ENCODE results near the gene ENC1. TPM values are rescaled to one million over a fixed set of nuclear protein-coding genes. Genes with fewer than 3 reads are reported as not detected.
A peak's percentile ranks its signal among the peaks of the same experiment; 100 is the strongest.

ENC1 gene
- total and polyA plus RNA-seq, 2 of the 8 experiments (the other 6 are each of a cell fraction or from before 2014, with no cell fraction given), result 5.5 to 13.2 TPM

GRCh38 chr5:74587300-74587699, 53.2 kb downstream of the ENC1 start:
- no peak for TF ChIP-seq EGR1 (IDR thresholded peaks at IDR 0.05; ENCODE audit: borderline replicate concordance, low read depth, low read length)
- Histone ChIP-seq H3K4me3 (ENCODE audit: extremely low read depth in 1 of 4, insufficient read depth in 2 of 4, low read depth in 3 of 4, low read length in 4 of 4) (no peak overlapping the region), H2BK120ac (replicated peaks; ENCODE audit: low read depth, low read length) (no peak overlapping the region), H3K4me2 (ENCODE audit: insufficient read depth in 1 of 2, low read depth in 2 of 2, low read length in 2 of 2) (no peak overlapping the region), H4K8ac (ENCODE audit: extremely low read depth, insufficient read depth, low read length) (peak overlapping the region; percentile 66; the same call in 1 of the 2 replicates), H3K23me2 (ENCODE audit: low read depth, low read length) (no peaks in the 10 kb centered on the region), H3K79me1 (ENCODE audit: low read depth, low read length) (no peaks in the 10 kb centered on the region), H4K91ac (replicated peaks; ENCODE audit: insufficient read length, low read length) (no peak overlapping the region), H3K27me3 (replicated peaks in 1 of 4; ENCODE audit: control insufficient read depth in 3 of 4, extremely low read depth in 1 of 4, insufficient read depth in 3 of 4, low read length in 3 of 4) (no peaks in the 10 kb centered on the region), H2BK20ac (ENCODE audit: low read length) (no peak overlapping the region), H2BK12ac (ENCODE audit: low read depth, low read length) (no peak overlapping the region), H2AFZ (ENCODE audit: low read length) (0 out of 2 replicates have a peak overlapping the region, but pooled peaks have one; percentile 49), H3K79me2 (ENCODE audit: control insufficient read depth in 1 of 2, insufficient read depth in 2 of 2, low read length in 2 of 2) (no peaks in the 10 kb centered on the region), H3K4ac (replicated peaks; ENCODE audit: insufficient read length, low read depth, low read length) (no peak overlapping the region), H3K4me1 (replicated peaks in 1 of 4; ENCODE audit: control insufficient read depth in 3 of 4, insufficient read depth in 4 of 4, low read length in 3 of 4) (peaks cover 0 to 11% (median 3%) of the 10 kb centered on the region in 4 experiments; a peak in 1 of 7 replicates), H3K27ac (ENCODE audit: low read depth, low read length) (no peak overlapping the region), H2BK5ac (ENCODE audit: low read depth, low read length) (no peak overlapping the region; the same call in 1 of the 2 replicates), H2AK5ac (ENCODE audit: low read depth, low read length) (no peak overlapping the region), H3K23ac (ENCODE audit: insufficient read length) (no peak overlapping the region), H3K9ac (replicated peaks in 1 of 4; ENCODE audit: extremely low read depth in 1 of 4, low read depth in 3 of 4, low read length in 3 of 4) (no peak overlapping the region), H4K5ac (ENCODE audit: insufficient read length, low read depth, low read length) (no peak overlapping the region), H3K18ac (ENCODE audit: extremely low read depth, low read length) (0 out of 2 replicates have a peak overlapping the region, but pooled peaks have one; percentile 34), H3K9me3 (ENCODE audit: insufficient read depth in 2 of 2, low read depth in 1 of 2, low read length in 1 of 2) (no peaks in the 10 kb centered on the region), H2BK15ac (ENCODE audit: low read length) (no peak overlapping the region), H4K20me1 (replicated peaks in 1 of 2; ENCODE audit: control insufficient read depth in 1 of 2, insufficient read depth in 2 of 2, low read length in 2 of 2) (no peaks in the 10 kb centered on the region), H3K36me3 (ENCODE audit: control insufficient read depth in 2 of 4, insufficient read depth in 4 of 4, low read length in 3 of 4) (no peaks in the 10 kb centered on the region), H3K56ac (replicated peaks; ENCODE audit: insufficient read length, low read depth, low read length) (no peak overlapping the region), H3K14ac (ENCODE audit: insufficient read length) (no peak overlapping the region)
- FAIRE-seq (no peak), DNase-seq (ENCODE audit: low read depth in 1 of 2, low spot score in 2 of 2) (no peak)
- 78% methylated on average over 4 of the region's 4 CpGs; no CpG with 5 or more reads in 1 of the 2 experiments for WGBS, 2 experiments (ENCODE audit: extremely low coverage in 1 of 2, insufficient coverage in 1 of 2, insufficient read length in 1 of 2, insufficient replicate concordance in 2 of 2, low coverage in 1 of 2, low lambda C conversion rate in 2 of 2, missing lambda C conversion rate in 1 of 2)
- CTCF ChIA-PET (ENCODE audit: partially characterized antibody), result interaction anchor here (1.0 kb wide), 1 partner anchor 26 kb away, joined by 3 read pairs; no protein-coding TSS in a partner anchor
- POLR2A ChIA-PET (ENCODE audit: partially characterized antibody), result no interaction called here
